Measurements from ENCODE around the gene ADAMTS3. TPM values are rescaled to one million over a fixed set of nuclear protein-coding genes. Genes with fewer than 3 reads are reported as not detected.

ADAMTS3 gene
- polyA plus RNA-seq, 1 donor from 2014 or later: 0.20 TPM

GRCh38 chr4:72467633-72468032 lies 101.4 kb downstream of the ADAMTS3 start:
- Histone ChIP-seq H3K9me2 (ENCODE audit: insufficient read depth, low read length) (no peaks in the 10 kb centered on the region), H3K36me3 (ENCODE audit: insufficient read depth, low read length) (no peaks in the 10 kb centered on the region)
- TF ChIP-seq REST (IDR thresholded peaks at IDR 0.05; ENCODE audit: borderline replicate concordance) (no peak), TAF1 (IDR thresholded peaks at IDR 0.05; ENCODE audit: low read depth) (no peak), SMC3 (conservative IDR thresholded peaks at IDR 0.05; ENCODE audit: poor library complexity) (no peak), MXI1 (conservative IDR thresholded peaks at IDR 0.05; ENCODE audit: poor library complexity, severe bottlenecking) (no peak)

GRCh38 chr4:72463724-72464123 lies 105.3 kb downstream of the ADAMTS3 start:
- H3K9me2 ChIP-seq (ENCODE audit: insufficient read depth, low read length): no peaks in the 10 kb centered on the region
- H3K9ac ChIP-seq (ENCODE audit: low read length): no peak overlapping the region
- no peaks in the 10 kb centered on the region for H3F3A ChIP-seq (ENCODE audit: insufficient read depth, low read length, poor library complexity, severe bottlenecking)
- no peak overlapping the region for H3K27ac ChIP-seq (ENCODE audit: low read length)
- no peak overlapping the region for H3K4me3 ChIP-seq (ENCODE audit: low read length)
- H3K79me2 ChIP-seq (replicated peaks; ENCODE audit: insufficient read depth, low read length): no peaks in the 10 kb centered on the region
- H2AFZ ChIP-seq (ENCODE audit: low read depth, low read length): no peak overlapping the region
- TF ChIP-seq RAD21 (conservative IDR thresholded peaks at IDR 0.05) (no peak), EZH2 (IDR thresholded peaks at IDR 0.05; ENCODE audit: borderline replicate concordance, insufficient read depth, low read length, poor library complexity, severe bottlenecking) (no peak), MXI1 (conservative IDR thresholded peaks at IDR 0.05; ENCODE audit: poor library complexity, severe bottlenecking) (no peak), SMC3 (conservative IDR thresholded peaks at IDR 0.05; ENCODE audit: poor library complexity) (no peak), CTCF (IDR thresholded peaks at IDR 0.05; ENCODE audit: poor library complexity, severe bottlenecking) (no peak), POLR2AphosphoS5 (IDR thresholded peaks at IDR 0.05) (no peak), EP300 (conservative IDR thresholded peaks at IDR 0.05; ENCODE audit: poor library complexity, severe bottlenecking) (no peak), TAF1 (IDR thresholded peaks at IDR 0.05; ENCODE audit: low read depth) (no peak), REST (IDR thresholded peaks at IDR 0.05; ENCODE audit: borderline replicate concordance) (no peak)
- H3K36me3 ChIP-seq (ENCODE audit: insufficient read depth, low read length): no peaks in the 10 kb centered on the region
- no peaks in the 10 kb centered on the region for H3K9me3 ChIP-seq (ENCODE audit: low read length)
- H4K20me1 ChIP-seq (ENCODE audit: insufficient read depth): no peaks in the 10 kb centered on the region
- no peaks in the 10 kb centered on the region for H3K27me3 ChIP-seq (ENCODE audit: insufficient read depth, low read depth, low read length)
- H3K4me2 ChIP-seq (ENCODE audit: low read length): no peak overlapping the region

More at GRCh38 chr4:72467633-72468032, 101.4 kb downstream of the ADAMTS3 start:
- H3K27me3 ChIP-seq (ENCODE audit: insufficient read depth, low read depth, low read length): no peaks in the 10 kb centered on the region
- no peaks in the 10 kb centered on the region for H3F3A ChIP-seq (ENCODE audit: insufficient read depth, low read length, poor library complexity, severe bottlenecking)
- no peak overlapping the region for H3K4me2 ChIP-seq (ENCODE audit: low read length)
- H3K27ac ChIP-seq (ENCODE audit: low read length): no peak overlapping the region
- no peaks in the 10 kb centered on the region for H3K79me2 ChIP-seq (replicated peaks; ENCODE audit: insufficient read depth, low read length)
- no peaks in the 10 kb centered on the region for H3K9me3 ChIP-seq (ENCODE audit: low read length)
- no peaks in the 10 kb centered on the region for H4K20me1 ChIP-seq (ENCODE audit: insufficient read depth)
- no peak overlapping the region for H2AFZ ChIP-seq (ENCODE audit: low read depth, low read length)
- H3K9ac ChIP-seq (ENCODE audit: low read length): no peak overlapping the region
- no peak overlapping the region for H3K4me3 ChIP-seq (ENCODE audit: low read length)
